ENCODE measurements around the gene CT45A3.
"Not testable (repeated sequence)": the region's sequence is repeated elsewhere in the genome, so short reads cannot be mapped to it uniquely, and the experiment has no call there.

The CT45A3 gene

DNA sequence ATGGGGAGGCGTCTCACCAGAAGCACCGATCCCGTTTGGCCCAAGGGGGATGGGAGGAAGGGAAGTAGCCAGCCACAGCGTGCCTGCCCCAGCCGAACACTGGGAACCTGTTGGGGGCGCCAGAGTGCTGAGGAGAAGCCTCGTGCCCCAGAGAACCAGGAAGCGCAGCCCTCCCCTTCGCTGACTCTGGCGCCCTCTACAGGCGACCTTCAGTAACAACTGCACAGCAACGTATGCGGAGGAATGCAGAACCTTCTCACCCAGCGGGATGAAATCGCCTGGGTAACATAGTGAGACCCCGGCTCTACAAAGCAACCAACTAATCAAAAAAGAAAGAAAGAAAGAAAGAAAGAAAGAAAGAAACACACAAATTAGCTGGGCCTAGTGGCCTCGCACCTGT lies at the start of gene CT45A3:
Gene CT45A3, minus strand, starts transcription at position 101 of the 400 bp plus-strand sequence. CDS start 3,747 bp downstream, outside the sequence.
- not testable (repeated sequence) for DNase-seq

- DNase-seq: not testable (repeated sequence)
These were observed 34.7 kb upstream of the CT45A3 start, which contains the start of gene CT45A6 for GRCh38 chrX:135802687-135803086. TSS of gene CT45A6 (minus strand) at chrX:135802787. CDS start at chrX:135798993, 3,794 bp downstream.

- DNase-seq: not testable (repeated sequence)
These were observed 17.4 kb upstream of the CT45A3 start, which contains the start of gene CT45A5 for GRCh38 chrX:135785403-135785802. TSS of gene CT45A5 (minus strand) at chrX:135785503. CDS start at chrX:135781729, 3,774 bp downstream.

DNA sequence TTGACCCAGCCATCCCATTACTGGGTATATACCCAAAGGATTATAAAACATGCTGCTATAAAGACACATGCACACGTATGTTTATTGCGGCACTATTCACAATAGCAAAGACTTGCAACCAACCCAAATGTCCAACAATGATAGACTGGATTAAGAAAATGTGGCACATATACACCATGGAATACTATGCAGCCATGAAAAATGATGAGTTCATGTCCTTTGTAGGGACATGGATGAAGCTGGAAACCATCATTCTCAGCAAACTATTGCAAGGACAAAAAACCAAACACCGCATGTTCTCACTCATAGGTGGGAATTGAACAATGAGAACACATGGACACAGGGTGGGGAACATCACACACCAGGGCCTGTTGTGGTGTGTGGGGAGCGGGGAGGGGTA lies 23.3 kb downstream of the CT45A3 start:
- DNase-seq: not testable (repeated sequence)

- DNase-seq: no peak
These were observed 26.7 kb downstream of the CT45A3 start for GRCh38 chrX:135741192-135741715.

DNA sequence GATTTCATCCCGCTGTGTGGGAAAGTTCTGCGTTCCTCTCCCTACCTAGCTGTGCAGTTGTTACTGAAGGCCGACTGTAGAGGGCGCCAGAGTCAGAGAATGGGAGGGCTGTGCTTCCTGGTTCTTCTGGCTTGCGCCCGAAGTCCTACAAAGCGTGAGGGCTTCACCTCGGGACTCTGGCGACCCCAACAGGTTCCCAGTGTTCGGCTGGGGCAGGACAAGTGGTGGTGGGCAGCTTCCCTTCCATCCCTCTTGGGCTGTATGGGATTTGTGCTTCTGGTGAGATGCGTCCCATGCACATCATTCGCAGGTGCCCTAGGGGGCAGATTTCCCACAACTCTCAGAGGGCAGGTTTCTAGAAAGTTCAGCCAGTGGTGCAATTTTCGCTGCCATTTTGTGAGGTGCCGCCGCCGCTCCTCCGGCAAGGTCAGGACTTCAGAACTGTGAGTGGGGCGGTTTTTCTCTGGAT lies 27.3 kb downstream of the CT45A3 start:
- no peak for DNase-seq

DNA sequence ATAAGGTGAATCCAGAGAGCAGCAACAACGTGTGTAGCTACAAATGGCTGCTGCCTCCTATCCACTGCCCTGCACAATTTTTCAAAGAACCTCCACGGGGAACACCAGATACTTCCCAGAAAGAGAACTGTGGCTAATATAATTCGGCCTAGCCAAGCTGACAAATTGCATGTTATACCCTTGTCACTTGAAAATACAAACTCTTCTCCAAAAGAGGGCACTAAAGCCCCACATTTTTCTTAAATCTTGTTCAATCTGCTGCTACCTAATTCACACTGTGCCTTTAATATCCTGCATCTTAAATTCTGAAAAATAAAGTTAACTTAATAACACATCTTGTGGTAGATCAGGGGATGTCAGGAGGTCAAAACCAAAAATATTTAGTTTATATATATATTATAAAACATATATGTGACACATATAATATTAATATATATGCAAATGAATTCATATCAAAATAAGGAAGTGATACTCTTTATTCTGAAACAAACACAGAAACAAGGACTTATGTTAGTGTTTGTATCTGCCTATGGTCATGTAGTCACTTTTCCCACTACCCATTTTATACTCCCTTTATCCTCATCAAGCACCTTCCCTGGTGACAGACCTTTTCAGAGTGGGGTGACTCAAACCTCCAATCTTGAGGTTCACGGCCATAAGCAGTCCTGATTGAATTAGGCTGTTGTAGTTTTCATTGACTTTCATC lies 30.5 kb downstream of the CT45A3 start:
- DNase-seq: no peak

DNA sequence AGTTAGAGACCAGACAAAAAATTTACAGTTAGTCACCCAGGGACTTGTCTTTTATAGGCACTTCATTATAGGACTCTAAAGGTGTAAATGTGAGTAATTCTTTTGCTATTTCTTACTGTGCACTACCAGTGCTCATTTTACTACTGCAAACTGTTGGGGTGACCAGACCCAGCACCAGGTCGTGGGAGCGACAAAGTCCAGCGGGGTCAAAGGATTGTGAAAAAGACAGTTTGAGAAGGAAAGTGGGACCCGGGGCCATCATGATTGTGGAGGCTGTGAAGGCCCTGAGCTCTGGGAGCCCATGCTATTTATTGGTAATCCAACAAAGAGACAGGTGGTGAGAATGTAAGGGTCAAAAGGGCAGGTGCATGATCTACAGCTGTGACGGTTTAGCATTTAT lies 33.3 kb downstream of the CT45A3 start:
- not testable (repeated sequence) for DNase-seq

GRCh38 chrX:135713795-135714194 lies 54.2 kb downstream of the CT45A3 start:
- no peak for DNase-seq

DNA sequence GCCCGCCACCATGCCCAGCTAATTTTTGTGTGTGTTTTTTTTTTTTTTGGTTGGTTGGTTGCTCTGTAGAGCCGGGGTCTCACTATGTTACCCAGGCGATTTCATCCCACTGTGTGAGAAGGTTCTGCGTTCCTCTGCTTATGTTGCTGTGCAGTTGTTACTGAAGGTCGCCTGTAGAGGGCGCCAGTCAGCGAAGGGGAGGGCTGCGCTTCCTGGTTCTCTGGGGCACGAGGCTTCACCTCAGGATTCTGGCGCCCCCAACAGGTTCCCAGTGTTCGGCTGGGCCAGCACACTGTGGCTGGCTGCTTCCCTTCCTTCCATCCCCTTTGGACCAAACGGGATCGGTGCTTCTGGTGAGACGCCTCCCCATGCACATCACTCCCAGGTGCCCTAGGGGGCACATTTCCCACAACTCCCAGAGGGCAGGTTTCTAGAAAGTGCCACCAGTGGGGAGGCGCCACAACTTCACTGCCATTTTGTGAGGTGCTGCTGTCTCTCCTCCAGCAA lies 54.8 kb downstream of the CT45A3 start, which contains the start of gene CT45A1:
Gene CT45A1, plus strand, starts transcription at position 457 of the 507 bp plus-strand sequence. CDS start 5,302 bp downstream, outside the sequence.
- DNase-seq: not testable (repeated sequence)
